Esophagus squamous epithelium (tissue), 4 donors: Measurements from ENCODE around the gene OPA3.

ENCODE experiments used
- POLR2A ChIP-seq, 4 donors: fragments of 450-650 bp; IDR thresholded peaks; one replicate each; pipeline ENCODE4 v1.6.1; 2017; ENCODE audit warnings: antibody characterized with exemption in 4 of 4, mild to moderate bottlenecking in 4 of 4, moderate library complexity in 3 of 4
- TF ChIP-seq, protein P1 (sequence below), 6 experiments: fragments of 450-650 bp in 4 of 6; fragments of 200-600 bp in 2 of 6; sonication (generic) in 2 of 6; IDR thresholded peaks; one replicate each; pipeline ENCODE4 v1.5.1; 2016 to 2019; ENCODE audit warnings: antibody characterized with exemption in 6 of 6, mild to moderate bottlenecking in 4 of 6, moderate library complexity in 4 of 6

DNA sequence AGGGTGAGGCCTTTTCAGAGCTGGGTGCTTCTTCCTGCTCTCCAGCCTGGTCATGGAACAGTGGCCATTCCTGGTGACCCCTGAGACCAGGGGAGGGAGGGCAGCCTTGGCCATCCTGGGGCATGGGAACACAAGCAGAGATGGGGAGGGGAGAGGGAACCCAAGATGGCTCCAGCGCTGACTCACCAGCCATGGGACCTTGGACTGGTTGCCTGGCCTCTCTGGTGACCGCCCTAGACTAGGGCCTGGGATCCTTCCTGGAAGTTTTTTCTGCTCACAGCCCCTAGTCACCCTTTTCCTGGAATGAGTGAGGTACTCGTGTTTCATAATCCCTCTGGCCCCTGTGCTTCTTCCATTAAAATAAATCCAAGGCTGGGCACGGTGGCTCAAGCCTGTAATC, 3.3 kb upstream of the OPA3 start:
- TF ChIP-seq, protein P1, sequence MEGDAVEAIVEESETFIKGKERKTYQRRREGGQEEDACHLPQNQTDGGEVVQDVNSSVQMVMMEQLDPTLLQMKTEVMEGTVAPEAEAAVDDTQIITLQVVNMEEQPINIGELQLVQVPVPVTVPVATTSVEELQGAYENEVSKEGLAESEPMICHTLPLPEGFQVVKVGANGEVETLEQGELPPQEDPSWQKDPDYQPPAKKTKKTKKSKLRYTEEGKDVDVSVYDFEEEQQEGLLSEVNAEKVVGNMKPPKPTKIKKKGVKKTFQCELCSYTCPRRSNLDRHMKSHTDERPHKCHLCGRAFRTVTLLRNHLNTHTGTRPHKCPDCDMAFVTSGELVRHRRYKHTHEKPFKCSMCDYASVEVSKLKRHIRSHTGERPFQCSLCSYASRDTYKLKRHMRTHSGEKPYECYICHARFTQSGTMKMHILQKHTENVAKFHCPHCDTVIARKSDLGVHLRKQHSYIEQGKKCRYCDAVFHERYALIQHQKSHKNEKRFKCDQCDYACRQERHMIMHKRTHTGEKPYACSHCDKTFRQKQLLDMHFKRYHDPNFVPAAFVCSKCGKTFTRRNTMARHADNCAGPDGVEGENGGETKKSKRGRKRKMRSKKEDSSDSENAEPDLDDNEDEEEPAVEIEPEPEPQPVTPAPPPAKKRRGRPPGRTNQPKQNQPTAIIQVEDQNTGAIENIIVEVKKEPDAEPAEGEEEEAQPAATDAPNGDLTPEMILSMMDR (IDR thresholded peaks at IDR 0.05): no peak
- no peak for TF ChIP-seq POLR2A (IDR thresholded peaks at IDR 0.05)
